ENCODE data around the gene CORO1C. TPM values are rescaled to one million over a fixed set of nuclear protein-coding genes. Genes with fewer than 3 reads are reported as not detected.
"Not testable (repeated sequence)": the region's sequence is repeated elsewhere in the genome, so short reads cannot be mapped to it uniquely, and the experiment has no call there.

CORO1C gene
- 282 and 318 TPM in 2 replicates for total RNA-seq (2012; rRNA removed)

DNA sequence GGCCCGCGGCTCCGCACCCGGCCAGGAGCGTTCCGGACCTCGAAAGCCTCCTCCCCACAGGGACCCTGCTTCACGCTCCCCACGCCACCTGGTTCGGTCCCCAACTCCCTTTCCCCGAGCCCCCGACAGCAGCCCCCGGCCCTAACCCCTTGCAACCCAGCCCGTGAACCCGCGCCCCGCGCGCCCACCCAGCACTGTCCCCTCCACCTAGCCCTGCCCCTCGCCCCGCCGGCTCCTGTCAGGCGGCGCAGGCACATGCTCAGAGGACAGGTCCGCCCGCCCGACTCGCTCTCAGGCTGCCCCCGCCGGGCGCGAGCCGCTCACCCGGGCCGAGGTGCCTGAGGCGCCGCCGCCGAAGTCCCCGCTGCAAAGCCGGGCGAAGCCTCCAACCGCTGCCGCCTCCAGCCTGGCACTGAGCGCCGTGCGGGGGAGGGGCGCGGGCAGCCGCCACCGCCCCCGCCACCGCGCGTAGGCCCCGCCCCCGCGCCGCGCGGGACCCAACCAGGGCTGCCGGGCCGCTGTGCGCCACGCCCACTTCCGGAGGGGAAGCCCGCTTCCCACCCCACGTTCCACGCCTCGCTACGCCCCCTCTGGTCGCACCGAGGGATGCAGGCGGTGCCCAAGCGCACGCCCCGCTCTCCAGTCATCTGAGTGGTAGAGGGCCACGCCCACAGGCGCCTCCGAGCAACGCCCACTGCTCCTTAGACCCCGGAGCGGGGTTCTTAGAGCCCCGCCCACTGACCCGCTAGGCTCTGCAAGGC is at the start of gene CORO1C:
Gene CORO1C (minus strand): TSS at position 414 of the 761 bp plus-strand sequence. CDS start 30,200 bp downstream, outside the sequence.
- H3K27me3 ChIP-seq (ENCODE audit: control insufficient read depth, insufficient read depth, low read length): no peaks in the 10 kb centered on the region
- no peaks in the 10 kb centered on the region for H3K9me3 ChIP-seq (replicated peaks; ENCODE audit: low read length)
- H3K9ac ChIP-seq (ENCODE audit: low read depth, low read length): peak within 1 kb of the TSS; percentile 95
- peaks cover 14% of the 10 kb centered on the region for H3K36me3 ChIP-seq (ENCODE audit: insufficient read depth, low read length)
- peak within 1 kb of the TSS; percentile 76 for H3K4me3 ChIP-seq (ENCODE audit: low read length)
- peak within 1 kb of the TSS; percentile 96 for H3K4me2 ChIP-seq (ENCODE audit: low read length)
- peaks cover 34% of the 10 kb centered on the region for H3K4me1 ChIP-seq (ENCODE audit: control insufficient read depth, insufficient read depth, low read length)

DNA sequence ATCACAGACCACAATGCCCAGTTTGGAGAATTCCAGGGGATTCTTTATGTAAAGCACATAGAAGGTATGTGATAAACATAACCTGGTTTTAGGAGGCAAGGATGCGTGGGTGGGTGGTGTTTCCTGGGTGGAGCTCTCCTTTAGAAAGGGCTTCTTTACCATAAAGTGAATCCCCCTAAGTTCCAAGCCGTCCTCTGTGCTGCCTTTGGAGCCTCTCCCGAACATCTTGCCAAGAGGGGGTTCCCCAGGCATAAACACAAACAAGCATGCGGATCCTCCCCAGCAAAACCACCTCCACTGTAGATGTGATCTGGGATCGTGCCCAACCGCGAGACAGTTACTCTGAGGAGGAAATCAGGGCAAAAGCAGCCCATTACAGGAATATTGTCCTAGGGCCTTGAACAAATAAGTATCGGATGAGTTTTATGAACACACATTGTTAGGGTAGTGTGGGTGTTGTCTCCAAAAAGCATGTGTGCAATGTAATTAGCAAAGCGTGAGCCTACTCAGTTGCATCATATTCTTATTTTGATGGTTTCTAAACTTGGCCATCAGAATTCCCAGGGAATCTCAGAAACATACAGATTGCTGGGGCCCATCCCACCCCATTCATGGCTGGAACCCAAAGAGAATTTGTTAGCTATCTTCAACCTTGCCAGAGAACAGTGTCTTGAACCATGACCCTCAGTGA is 48.8 kb upstream of the CORO1C start:
- Histone ChIP-seq H3K9ac (ENCODE audit: low read depth, low read length) (no peak overlapping the region), H3K9me3 (replicated peaks; ENCODE audit: low read length) (no peaks in the 10 kb centered on the region), H3K4me1 (ENCODE audit: control insufficient read depth, insufficient read depth, low read length) (peaks cover 8% of the 10 kb centered on the region), H3K4me2 (ENCODE audit: low read length) (no peak overlapping the region), H3K27me3 (ENCODE audit: control insufficient read depth, insufficient read depth, low read length) (no peaks in the 10 kb centered on the region), H3K36me3 (ENCODE audit: insufficient read depth, low read length) (peaks cover 36% of the 10 kb centered on the region), H3K4me3 (ENCODE audit: low read length) (no peak overlapping the region)

DNA sequence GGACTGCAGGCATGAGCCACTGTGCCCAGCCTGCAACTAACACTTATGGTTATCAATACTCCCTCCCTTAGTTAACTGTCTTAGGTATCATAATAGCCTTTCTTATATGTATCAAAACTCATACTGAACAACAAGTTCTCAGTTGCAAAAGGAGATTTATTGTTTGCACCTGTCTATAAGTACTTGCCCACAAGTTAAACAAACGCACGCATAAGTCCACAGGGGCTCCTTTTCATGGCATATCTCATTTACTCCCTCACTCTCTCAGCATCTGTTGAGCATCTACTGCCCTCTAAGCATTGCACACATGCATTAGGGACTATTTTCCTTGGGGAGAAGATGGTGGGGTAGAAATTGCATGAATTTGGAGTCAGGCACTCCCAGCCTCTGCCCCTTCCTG is 46.7 kb upstream of the CORO1C start:
- Histone ChIP-seq H3K4me2 (ENCODE audit: low read length) (no peak overlapping the region), H3K36me3 (ENCODE audit: insufficient read depth, low read length) (peaks cover 17% of the 10 kb centered on the region), H3K9me3 (replicated peaks; ENCODE audit: low read length) (no peaks in the 10 kb centered on the region), H3K4me3 (ENCODE audit: low read length) (no peak overlapping the region), H3K27me3 (ENCODE audit: control insufficient read depth, insufficient read depth, low read length) (no peaks in the 10 kb centered on the region), H3K4me1 (ENCODE audit: control insufficient read depth, insufficient read depth, low read length) (peaks cover 23% of the 10 kb centered on the region), H3K9ac (ENCODE audit: low read depth, low read length) (no peak overlapping the region)

DNA sequence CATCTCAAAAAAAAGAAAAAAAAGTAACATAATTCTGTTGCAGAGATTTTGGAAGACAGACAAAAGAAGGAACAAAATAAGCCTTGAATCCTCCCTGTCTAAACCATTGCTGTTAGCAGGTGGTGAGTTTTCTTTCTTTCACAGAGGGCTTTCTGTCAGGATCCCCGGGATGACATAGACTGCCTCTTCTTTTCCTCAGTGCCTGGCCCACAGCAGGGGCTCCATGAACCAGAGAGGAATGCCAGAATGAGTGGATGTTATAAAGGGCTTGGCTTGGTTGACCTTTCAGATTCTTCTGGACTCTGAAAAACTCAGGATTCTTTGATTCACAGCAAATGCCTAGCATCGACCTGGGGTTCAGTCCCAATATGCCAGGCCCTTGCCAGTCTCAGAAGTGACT is 45.8 kb upstream of the CORO1C start:
- no peak overlapping the region for H3K4me3 ChIP-seq (ENCODE audit: low read length)
- no peaks in the 10 kb centered on the region for H3K27me3 ChIP-seq (ENCODE audit: control insufficient read depth, insufficient read depth, low read length)
- peaks cover 32% of the 10 kb centered on the region for H3K4me1 ChIP-seq (ENCODE audit: control insufficient read depth, insufficient read depth, low read length)
- H3K9me3 ChIP-seq (replicated peaks; ENCODE audit: low read length): no peaks in the 10 kb centered on the region
- no peak overlapping the region for H3K9ac ChIP-seq (ENCODE audit: low read depth, low read length)
- H3K36me3 ChIP-seq (ENCODE audit: insufficient read depth, low read length): peaks cover 8% of the 10 kb centered on the region
- no peak overlapping the region for H3K4me2 ChIP-seq (ENCODE audit: low read length)

DNA sequence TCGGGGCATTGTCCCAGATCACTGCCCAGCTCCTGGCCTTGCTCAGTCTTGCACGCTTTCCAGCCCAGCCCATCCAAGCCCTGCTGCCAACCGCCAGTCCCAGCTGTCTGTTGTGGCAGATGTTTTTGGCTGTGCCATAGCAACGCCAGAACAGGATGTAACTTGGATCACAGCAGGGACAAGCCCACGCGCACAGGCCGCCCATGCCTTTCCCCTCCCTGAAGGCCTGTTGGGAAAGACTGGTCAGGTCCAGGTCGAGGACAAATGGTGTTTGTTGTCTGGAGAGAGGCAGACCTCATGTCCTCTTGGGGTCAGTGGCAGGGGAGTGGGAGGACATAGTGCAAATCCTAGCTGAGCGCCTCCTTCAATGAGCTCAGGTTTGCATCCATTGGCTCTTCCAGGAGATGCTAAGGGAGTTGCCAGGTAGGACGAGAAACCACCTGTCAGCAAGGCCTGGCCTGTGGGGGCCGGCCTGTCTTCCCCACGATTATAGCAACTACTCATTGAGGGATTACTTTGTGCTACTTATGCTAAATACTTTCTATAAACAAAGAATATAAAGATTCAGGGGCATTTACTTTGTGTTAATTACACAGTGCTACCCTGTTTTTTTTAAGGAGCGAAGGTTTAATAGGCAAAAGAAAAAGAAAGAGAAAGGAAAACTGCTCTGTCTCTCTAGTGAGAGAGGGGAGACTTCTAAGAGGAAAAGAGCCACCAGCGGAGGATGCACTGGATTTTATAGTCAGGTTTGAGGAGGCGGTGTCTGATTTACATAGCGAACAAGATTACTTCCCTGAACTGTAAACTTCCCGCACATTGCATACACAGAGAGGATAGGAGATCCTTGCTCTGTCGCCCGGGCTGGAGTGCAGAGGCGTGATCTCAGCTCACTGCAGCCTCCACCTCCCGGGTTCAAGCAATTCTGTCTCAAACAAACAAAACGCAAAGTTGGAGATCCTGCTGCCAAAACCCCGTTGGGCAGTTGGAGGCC is 42.8 kb upstream of the CORO1C start:
- H3K4me2 ChIP-seq (ENCODE audit: low read length): peak overlapping the region; percentile 56
- no peaks in the 10 kb centered on the region for H3K27me3 ChIP-seq (ENCODE audit: control insufficient read depth, insufficient read depth, low read length)
- peak overlapping the region; percentile 57 for H3K9ac ChIP-seq (ENCODE audit: low read depth, low read length)
- no peaks in the 10 kb centered on the region for H3K9me3 ChIP-seq (replicated peaks; ENCODE audit: low read length)
- peaks cover 27% of the 10 kb centered on the region for H3K4me1 ChIP-seq (ENCODE audit: control insufficient read depth, insufficient read depth, low read length)
- H3K4me3 ChIP-seq (ENCODE audit: low read length): no peak overlapping the region
- H3K36me3 ChIP-seq (ENCODE audit: insufficient read depth, low read length): no peaks in the 10 kb centered on the region

DNA sequence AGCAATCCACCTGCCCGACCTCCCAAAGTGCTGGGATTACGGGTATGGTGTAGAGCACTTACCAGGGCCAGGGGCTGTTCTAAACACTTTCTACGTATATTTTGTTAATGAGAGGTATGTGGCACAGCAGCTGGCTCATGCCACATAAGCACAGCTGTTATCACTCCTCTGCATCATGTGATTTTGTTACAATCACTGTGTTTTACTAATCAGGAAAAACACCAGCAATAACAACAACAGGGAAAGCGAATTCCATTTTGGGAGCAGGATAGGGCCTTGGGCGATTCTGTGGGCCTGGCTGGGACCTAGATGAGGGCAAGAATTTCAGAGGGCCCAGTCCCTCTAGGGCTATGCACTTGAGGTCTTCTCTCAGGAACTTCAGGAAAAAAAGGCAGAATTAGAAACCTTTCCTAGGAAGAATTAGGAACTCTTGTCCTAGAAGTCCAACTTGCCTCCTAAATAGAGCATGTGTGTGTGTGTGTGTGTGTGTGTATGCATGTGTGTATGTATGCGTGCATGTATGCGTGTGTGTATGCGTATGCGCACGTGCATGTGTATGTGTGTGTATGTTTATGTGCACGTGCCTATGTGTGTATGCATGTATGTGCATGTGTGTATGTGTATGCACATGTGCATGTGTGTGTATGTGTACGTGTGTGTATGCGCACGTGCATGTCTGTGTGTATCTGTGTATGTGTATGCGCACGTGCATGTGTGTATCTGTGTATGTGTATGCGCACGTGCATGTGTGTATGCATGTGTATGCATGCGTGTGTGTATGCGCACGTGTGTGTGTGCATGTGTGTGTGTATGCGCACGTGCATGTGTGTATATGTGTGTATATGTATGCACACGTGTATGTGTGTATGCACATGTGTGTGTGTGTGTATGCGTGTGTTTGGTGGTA is 41.8 kb upstream of the CORO1C start:
- peak overlapping the region; percentile 56 for H3K4me2 ChIP-seq (ENCODE audit: low read length)
- H3K9ac ChIP-seq (ENCODE audit: low read depth, low read length): peak overlapping the region; percentile 1
- no peaks in the 10 kb centered on the region for H3K9me3 ChIP-seq (replicated peaks; ENCODE audit: low read length)
- H3K36me3 ChIP-seq (ENCODE audit: insufficient read depth, low read length): no peaks in the 10 kb centered on the region
- H3K4me1 ChIP-seq (ENCODE audit: control insufficient read depth, insufficient read depth, low read length): peaks cover 27% of the 10 kb centered on the region
- peak overlapping the region; percentile 11 for H3K4me3 ChIP-seq (ENCODE audit: low read length)
- no peaks in the 10 kb centered on the region for H3K27me3 ChIP-seq (ENCODE audit: control insufficient read depth, insufficient read depth, low read length)

DNA sequence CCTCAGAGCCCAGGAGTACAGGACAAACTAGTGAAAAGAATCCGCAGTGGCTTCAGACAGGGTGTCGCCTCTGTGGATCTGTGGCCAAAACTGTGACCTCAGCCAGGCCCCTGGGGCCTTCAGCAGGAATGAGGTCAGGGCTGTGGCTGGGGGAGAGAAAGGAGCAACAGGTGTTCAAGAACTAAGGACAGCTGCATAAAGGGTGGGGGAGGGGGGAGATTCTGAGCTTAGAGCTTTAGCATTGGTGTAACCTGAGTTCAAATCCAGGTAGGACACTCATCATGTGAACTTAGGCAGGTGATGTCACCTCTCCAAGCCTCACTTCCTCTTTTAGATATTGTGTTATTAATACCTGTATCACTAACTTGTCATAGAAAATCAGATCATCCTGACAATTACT is 40.9 kb upstream of the CORO1C start:
- Histone ChIP-seq H3K36me3 (ENCODE audit: insufficient read depth, low read length) (no peaks in the 10 kb centered on the region), H3K4me1 (ENCODE audit: control insufficient read depth, insufficient read depth, low read length) (peaks cover 27% of the 10 kb centered on the region), H3K27me3 (ENCODE audit: control insufficient read depth, insufficient read depth, low read length) (no peaks in the 10 kb centered on the region)

DNA sequence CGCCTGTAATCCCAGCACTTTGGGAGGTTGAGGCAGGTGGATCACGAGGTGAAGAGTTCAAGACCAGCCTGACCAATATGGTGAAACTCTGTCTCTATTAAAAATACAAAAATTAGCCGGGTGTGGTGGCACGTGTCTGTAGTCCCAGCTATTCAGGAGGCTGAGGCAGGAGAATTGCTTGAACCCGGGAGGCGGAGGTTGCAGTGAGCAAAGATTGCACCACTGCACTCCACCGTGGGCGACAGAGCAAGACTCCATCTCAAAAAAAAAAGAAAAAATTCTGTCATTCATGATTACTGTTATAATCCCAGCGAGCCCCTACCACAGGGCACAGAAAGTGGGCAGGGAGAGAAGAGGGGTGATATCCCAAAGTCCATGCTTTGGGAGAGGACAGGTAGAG is 40.5 kb upstream of the CORO1C start:
- not testable (repeated sequence) for H3K9ac ChIP-seq (ENCODE audit: low read depth, low read length); H3K9me3 ChIP-seq (replicated peaks; ENCODE audit: low read length); H3K36me3 ChIP-seq (ENCODE audit: insufficient read depth, low read length); H3K4me3 ChIP-seq (ENCODE audit: low read length); H3K4me2 ChIP-seq (ENCODE audit: low read length); H3K27me3 ChIP-seq (ENCODE audit: control insufficient read depth, insufficient read depth, low read length)
- peaks cover 27% of the 10 kb centered on the region for H3K4me1 ChIP-seq (ENCODE audit: control insufficient read depth, insufficient read depth, low read length)

More for the DNA sequence above, 40.9 kb upstream of the CORO1C start:
- no peak overlapping the region for H3K4me3 ChIP-seq (ENCODE audit: low read length)
- no peaks in the 10 kb centered on the region for H3K9me3 ChIP-seq (replicated peaks; ENCODE audit: low read length)
- H3K9ac ChIP-seq (ENCODE audit: low read depth, low read length): peak overlapping the region; percentile 1
- H3K4me2 ChIP-seq (ENCODE audit: low read length): no peak overlapping the region

DNA sequence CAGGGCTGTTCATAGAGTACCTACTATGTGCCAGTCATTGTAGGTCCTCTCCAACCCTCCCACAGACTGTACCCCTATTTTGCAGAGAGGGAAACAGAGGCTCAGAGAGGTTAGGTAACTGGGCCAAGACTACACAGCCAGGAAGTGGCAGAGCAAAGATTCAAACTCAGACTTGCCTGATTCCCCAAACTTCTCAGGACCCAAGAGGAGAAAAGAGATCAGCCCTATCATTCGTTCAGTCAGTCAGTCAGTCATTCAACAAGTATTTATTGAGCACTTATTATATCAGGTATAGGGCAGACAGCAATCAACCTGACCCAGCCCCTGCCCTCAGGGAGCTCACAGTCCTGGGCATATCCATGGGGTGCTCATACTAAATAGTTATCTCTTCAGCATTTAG is 39.6 kb upstream of the CORO1C start:
- Histone ChIP-seq H3K27me3 (ENCODE audit: control insufficient read depth, insufficient read depth, low read length) (no peaks in the 10 kb centered on the region), H3K36me3 (ENCODE audit: insufficient read depth, low read length) (no peaks in the 10 kb centered on the region), H3K9me3 (replicated peaks; ENCODE audit: low read length) (no peaks in the 10 kb centered on the region), H3K4me2 (ENCODE audit: low read length) (no peak overlapping the region), H3K9ac (ENCODE audit: low read depth, low read length) (no peak overlapping the region), H3K4me3 (ENCODE audit: low read length) (no peak overlapping the region), H3K4me1 (ENCODE audit: control insufficient read depth, insufficient read depth, low read length) (peaks cover 27% of the 10 kb centered on the region)

DNA sequence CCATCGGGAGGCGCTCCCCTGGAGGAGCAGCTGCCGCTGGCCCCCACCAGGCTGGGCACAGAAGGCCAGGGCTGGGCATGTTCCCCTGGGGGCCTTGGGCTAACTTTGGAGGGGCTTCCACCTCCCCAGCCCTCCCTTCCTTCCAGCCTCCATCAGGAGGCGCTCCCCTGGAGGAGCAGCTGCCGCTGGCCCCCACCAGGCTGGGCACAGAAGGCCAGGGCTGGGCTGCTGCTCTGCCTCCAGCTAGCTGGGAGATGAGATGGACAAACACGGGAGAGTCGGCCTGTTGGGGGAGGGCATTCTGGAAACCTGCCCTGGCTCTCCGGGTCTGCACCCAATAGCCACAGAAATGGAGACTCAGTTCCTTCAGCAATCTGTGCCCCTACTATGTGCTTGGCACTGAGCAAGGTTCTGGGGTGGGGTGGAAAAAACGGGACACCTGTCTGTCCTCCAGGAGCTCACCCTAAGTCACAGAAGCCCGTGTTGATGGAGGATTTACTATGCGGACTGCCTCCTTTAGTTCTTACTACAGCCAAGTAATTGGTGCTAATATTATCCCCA is 39.0 kb upstream of the CORO1C start:
- peaks cover 27% of the 10 kb centered on the region for H3K4me1 ChIP-seq (ENCODE audit: control insufficient read depth, insufficient read depth, low read length)
- H3K9me3 ChIP-seq (replicated peaks; ENCODE audit: low read length): no peaks in the 10 kb centered on the region
- no peak overlapping the region for H3K9ac ChIP-seq (ENCODE audit: low read depth, low read length)
- H3K27me3 ChIP-seq (ENCODE audit: control insufficient read depth, insufficient read depth, low read length): no peaks in the 10 kb centered on the region
- no peak overlapping the region for H3K4me3 ChIP-seq (ENCODE audit: low read length)
- H3K4me2 ChIP-seq (ENCODE audit: low read length): no peak overlapping the region
- no peaks in the 10 kb centered on the region for H3K36me3 ChIP-seq (ENCODE audit: insufficient read depth, low read length)

Measured in skeletal muscle satellite cell (primary cell).